ENCODE results near the gene CERS4.
"Not testable (repeated sequence)": the region's sequence is repeated elsewhere in the genome, so short reads cannot be mapped to it uniquely, and the experiment has no call there.

CERS4 gene

DNA sequence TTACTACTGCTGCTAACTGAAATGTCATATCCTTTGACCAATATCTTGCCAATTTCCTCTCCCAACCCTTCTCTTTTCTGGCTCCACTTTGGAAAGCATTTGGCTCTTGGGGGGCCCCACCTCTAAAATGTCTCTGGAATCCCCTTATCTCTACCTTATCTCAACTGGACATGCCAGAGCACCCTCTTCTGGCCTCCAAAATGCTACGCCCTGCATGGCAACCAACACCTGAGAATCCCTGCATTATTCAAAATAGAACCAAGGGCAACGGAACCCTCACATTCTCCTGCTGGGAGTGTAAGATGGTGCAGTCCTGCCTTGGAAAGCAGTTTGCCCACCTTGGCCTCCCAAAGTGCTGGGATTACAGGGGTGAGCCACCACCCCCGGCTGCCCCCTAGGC lies 35.3 kb downstream of the CERS4 start:
- no peak for DNase-seq

DNA sequence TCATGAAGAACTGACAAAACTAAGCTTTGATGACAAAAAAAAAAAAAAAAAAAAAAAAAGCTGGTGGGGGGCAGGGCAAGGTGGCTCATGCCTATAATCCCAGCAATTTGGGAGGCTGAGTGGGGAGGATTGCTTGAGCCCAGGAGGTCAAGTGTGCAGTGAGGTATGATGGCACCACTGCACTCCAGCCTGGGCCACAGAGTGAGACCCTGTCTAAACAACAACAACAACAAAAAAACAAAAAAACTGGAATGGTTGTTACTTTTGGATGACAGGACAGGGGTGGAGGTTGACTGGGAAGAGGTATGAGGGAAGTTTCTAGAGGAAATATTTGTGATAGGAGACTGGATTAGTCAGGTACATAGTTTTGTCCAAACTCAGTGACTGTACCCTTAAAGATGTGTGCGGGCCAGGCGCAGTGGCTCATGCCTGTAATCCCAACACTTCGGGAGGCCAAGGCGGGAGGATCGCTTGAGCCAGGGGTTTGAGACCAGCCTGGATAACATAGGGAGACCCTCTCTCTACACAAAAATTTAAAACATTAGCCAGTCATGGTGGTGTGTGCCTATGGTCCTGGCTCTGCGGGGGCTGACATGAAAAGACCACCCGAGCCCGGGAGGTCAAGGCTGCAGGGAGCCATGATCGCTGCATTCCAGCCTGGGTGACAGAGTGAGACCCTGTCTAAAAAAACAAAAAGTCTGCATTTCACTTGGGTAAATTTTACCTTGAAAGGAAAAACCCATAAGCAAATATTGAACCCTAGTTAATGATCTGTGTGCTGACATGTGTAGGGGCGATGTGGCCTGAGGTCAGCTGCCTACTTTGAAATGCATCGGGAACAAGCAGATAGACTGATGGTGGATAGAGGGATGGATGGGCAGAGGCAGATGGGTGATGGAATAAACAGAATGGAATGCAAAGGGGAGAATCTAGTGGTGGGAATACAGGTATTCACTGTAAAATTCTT lies 37.0 kb downstream of the CERS4 start:
- DNase-seq: no peak

DNA sequence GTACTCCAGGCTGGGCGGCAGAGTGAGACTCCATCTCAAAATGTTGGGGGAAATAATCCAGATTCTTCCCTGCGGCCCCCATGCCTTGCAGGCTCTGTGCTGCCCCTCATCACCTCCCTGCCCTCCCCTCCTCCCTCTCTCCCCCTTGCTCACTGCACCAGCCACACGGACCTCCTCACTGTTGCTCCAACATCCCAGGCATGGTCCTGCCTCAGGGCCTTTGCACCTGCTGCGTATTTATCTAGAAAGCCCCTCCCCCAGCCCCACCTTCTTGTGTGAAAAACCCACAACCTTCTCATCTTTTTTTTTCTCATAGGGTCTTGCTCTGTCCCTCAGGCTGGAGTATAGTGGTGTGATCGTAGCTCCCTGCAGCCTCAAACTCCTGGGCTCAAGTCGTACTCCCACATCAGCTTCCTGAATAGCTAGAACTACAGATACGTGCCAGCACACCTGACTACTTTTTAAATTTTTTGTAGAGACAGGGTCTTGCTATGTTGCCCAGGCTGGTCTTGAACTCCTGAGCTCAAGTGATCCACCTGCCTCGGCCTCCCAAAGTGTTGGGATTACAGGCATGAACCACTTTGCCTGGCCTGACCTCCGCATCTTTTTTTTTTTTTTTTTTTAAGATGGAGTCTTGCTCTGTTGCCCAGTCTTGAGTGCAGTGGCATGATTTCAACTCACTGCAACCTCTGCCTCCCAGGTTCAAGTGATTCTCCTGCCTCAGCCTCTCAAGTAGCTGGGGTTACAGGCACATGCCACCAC lies 38.1 kb downstream of the CERS4 start:
- DNase-seq: not testable (repeated sequence)

DNA sequence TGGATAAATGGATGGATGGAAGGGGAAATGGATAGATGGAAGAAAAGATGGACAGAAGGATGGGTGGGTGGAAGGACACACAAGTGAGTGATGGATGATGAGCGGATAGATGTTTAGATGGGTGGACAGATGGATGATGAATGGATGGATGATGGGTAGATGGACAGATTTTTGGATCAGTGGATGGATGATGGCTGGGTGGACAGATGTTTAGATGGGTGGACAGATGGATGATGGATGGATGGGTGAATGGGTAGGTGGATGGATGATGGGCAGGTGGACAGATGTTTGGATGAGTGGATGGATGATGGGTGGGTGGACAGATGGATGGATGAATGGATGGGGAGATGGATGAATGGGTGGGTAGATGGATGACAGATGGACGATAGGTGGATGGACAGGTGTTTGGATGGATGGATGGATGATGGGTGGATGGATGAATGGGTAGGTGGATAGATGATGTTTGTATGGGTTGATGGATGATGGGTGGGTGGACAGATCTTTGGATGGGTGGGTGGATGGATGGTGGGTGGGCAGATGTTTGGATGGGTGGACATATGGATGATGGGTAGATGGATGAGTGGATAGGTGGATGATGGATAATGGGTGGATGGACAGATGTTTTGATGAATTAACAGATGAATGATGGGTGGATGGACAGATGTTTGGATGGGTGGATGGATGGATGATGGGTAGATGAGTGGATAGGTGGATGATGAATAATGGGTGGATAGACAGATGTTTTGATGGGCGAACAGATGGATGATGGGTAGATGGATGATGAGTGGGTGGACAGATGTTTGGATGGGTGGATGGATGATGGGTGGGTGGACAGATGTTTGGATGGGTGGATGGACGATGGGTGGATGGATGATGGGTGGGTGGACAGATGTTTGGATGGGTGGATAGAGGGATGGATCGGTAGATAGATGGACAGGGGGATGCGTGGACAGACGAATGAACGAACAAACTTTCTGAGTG lies 39.5 kb downstream of the CERS4 start:
- no peak for DNase-seq

DNA sequence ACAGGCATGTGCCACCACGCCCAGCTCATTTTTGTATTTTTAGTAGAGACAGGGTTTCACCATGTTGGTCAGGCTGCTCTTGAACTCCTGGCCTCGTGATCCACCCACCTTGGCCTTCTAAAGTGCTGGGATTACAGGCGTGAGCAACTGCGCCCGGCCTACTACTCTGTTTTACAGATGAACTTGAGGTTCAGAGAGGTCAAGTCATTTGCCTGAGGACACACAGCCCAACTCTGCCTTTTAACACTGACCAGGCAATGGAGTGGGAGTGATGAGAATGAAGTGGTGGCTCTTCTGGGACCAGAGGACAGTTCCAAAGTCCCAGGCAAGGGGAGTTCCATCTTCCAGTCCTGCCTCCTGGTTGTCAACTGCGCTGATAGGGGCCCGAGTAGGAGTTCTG lies 41.4 kb downstream of the CERS4 start:
- DNase-seq: no peak

DNA sequence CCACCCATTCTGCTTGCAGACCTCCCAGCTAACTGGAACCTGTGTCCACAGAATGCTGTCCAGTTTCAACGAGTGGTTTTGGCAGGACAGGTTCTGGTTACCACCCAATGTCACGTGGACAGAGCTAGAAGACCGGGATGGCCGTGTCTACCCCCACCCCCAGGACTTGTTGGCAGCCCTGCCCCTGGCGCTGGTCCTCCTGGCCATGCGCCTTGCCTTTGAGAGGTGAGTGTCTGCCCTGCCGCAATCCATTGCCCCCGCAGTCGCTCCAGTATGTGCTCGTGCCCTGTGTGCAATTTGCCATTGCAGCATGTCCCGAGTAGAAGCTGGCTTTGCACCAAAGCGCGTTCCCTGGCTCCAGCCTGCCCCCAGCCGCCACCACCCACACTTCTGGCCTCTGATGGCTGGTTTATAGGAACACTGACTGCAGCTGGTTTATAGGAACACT lies 41.9 kb downstream of the CERS4 start:
- DNase-seq: no peak

DNA sequence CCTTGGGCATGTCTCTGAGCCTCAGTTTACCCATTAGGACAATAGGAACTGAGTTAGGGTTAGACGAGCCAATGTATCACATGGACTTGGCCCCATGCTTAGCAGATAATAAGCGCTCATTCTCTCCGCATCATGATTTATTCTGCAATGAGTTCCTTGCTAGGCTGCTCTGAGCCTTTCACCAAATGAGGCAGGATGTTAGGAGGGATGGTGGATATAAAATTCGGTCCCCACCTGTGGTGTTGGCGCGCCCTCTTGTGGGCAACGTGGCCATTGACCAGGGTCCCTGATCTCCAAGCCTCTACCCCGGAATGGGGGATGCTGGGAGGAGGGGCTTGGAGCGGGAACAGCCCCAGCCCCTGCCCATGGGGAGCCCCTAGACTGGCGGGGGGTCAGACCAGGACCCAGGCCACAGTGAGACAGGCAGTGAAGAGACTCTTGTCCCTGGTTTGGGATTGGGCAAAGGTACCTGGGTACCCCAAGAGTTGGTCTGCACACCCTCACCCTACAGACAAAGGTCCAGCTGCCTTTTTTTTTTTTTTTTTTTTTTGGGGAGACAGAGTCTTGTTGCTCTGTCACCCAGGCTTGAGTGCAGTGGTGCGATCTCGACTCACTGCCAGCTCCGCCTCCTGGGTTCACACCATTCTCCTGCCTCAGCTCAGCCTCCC lies 43.9 kb downstream of the CERS4 start:
- DNase-seq: peak; percentile 86

DNA sequence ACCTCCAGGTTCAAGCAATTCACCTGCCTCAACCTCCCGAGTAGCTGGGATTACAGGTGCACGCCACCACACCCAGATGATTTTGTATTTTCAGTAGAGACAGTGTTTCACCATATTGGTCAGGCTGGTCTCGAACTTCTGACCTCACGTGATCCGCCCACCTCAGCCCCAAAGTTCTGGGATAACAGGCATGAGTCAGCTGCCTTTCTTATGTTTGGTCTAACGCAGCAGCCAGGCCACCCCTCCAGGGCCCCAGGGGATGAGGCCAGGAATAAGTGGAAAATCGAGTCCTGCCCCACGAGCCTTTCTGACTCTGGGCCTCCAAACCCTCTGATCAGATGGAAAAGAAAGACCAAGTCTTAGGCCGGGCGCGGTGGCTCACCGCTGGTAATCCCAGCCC lies 44.5 kb downstream of the CERS4 start:
- no peak for DNase-seq

DNA sequence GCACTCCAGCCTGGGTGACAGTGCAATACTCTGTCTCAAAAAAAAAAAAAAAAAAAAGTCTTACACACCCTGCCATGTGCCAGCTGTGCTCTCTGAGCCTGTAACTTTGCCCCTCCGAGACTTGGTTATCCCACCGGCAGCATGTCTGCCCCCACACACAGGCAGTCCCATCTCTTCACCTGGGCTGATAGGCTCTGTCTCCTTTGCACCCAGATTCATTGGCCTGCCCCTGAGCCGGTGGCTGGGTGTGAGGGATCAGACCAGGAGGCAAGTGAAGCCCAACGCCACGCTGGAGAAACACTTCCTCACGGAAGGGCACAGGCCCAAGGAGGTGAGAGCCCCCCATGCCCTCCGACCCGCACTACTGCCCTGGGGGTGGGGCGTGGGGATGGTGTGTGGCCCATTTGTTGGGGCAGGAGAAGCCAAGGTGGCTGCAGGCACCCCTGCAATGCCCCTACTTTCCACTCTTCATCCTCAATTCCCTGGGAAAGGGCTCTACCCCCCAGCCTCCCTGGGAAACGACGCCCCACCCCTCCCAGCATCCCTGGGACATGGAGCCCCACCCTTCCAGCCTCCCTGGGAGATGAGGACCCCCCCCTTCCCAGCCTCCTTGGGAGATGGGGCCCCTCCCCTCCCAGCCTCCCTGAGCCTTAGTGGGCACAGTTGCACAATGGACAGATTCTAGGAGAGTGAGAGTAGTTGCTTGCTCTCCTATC lies 45.3 kb downstream of the CERS4 start:
- DNase-seq: no peak

DNA sequence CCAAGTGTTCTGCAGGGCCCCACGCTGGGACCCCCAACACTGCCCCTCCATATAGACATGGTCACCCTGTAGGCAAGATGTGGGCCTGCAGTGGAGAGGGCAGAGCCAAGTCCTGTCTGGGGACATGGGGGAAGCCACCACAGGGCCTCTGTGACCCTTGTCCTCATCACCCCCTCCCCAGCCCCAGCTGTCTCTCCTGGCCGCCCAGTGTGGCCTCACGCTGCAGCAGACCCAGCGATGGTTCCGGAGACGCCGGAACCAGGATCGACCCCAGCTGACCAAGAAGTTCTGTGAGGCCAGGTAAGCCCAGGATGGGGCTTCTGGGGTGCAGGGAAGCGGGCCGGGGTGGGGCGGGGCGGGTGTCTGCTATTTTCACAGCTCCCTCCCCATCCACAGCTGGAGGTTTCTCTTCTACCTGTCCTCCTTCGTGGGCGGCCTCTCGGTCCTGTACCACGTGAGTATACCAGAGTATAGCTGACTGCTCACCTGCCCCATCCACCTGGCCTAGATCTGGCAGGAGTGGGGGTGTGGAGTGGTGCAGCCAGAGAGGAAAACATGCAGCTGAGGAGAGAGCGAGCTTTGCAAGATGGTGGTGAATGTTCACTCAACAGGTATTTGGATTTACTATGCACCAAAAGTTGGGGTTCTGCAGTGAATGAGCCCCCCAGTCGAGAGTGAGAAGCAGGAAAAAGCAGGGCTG lies 46.4 kb downstream of the CERS4 start:
- DNase-seq: no peak

DNA sequence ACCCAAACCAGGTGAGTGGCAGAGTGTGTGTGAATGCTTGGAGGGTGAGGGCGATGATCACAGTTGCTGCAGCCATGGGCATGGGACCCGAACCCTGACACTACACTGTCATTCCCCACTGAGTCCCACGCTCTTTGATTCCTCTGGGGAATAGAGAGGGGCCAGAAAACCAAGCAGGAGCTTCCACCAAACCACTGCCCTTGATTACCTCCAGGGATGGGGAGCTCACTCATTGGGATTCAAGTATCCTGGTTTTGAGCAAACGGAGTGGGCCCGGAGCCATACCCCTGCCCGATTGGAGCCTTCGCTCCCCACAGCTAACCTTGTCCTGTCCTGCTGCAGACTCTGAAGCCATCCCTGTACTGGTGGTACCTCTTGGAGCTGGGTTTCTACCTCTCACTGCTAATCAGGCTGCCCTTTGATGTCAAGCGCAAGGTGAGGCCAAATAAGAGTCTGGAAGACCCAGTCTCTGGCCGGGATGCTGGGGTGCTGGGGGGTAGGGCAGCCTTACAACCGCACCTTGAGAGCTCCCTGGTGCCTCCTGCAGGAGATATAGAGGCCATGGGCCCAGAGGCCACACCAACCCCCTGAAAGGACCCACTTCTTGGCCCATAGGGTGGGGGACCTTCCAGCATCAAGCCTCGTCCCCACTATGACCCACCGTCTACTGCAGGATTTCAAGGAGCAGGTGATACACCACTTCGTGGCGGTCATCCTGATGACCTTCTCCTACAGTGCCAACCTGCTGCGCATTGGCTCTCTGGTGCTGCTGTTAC lies 47.3 kb downstream of the CERS4 start:
- no peak for DNase-seq

DNA sequence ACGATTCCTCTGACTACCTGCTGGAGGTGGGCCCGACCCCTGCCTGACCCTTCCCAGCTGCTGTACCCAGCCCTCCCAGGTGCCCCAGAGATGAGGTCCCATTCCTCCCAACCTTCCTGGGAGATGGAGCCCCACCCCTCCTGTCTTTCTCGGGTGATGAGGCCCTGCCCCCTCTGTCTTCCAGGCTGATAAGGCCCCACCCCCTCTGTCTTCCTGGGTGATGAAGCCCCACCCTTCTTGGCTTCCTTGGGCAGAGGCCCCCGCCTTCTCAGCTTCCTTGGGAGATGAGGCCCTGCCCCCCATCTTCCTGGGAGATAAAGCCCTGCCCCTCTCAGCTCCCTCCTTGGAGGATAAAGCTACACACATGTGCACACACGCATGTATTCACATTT lies 47.9 kb downstream of the CERS4 start:
- no peak for DNase-seq

DNA sequence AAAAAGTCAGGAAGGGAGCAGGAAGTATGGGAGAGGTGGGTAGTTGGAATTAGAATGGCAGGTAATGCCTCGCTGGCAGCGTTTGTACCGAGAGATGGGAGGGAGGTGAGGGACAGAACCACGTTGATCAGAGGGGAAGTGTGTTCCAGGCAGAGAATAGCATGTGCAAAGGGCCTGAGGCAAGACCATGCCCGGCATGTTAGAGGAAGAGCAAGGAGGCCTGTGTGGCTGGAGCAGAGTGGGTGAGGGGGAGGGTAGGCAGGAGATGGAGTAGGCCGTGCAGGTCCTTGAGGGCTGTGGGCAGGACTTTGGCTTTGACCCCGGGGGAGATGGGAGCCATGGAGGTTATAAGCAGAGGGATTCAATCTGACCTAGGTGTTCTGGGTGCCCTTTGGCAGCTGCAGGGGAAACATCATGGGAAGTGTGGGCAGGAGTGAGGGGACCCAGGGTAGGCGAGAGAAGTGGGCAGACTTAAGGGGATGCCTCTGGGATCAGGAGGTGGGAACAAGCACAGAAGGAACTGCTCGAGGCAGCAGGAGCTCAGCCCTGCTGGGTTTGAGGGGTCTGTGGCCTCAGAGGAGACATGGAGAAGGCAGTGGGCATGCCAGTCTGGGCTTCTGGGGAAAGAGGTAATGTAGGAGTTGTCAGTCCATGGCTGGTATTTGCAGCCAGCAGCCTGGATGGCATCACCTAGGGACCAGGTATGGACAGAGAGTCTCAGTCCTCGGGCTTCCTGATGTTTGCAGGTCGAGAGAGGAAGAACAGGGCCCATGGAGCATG lies 50.2 kb downstream of the CERS4 start:
- no peak for DNase-seq

DNA sequence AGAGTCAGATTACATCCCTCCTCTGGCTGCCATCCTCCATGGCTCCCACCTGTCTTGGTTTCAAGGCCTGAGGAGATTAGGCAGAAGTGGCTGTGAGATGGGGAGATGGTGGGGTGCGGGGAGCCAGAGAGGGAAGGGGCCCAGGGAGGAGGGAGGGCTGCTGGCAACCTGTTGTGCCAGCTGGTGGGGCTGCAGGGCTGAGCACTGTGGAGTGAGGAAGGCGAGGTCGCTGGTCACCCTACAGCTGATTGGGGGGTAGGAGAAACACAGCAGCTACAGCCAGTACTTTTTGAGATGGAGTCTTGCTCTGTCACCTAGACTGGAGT lies 50.7 kb downstream of the CERS4 start:
- no peak for DNase-seq

DNA sequence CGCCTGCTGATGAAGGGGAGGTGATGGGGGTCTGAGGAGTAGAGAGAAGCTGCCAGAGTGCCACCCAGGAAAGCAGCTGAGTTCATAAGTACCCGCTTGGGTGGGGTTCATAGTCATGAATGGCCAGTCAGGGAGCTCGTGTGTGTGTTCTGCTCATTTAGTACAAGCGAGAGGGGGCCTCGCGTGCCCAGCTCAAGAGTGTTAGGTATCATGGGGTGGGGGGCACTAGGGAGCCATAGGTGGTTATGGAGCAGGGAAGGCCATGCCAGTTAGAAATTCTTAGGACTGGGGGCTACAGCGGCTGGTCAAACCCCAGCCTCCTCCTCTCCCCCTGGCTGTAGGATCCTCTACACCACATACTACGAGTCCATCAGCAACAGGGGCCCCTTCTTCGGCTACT lies 52.2 kb downstream of the CERS4 start:
- DNase-seq: no peak

DNA sequence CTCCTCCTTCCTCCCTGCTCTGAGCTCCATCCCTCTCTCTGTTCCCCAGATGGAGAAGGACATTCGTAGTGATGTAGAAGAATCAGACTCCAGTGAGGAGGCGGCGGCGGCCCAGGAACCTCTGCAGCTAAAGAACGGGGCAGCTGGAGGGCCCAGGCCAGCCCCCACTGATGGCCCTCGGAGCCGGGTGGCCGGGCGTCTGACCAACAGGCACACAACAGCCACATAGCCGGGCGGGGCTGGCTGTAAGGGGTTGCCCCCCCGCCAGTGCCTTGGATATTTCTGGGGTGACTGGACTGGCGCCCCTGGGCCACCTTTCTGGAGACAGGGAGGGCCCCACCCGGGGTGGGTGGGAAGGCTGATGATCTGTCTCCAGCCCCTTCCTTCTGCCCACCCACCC lies 52.7 kb downstream of the CERS4 start:
- DNase-seq: no peak

DNA sequence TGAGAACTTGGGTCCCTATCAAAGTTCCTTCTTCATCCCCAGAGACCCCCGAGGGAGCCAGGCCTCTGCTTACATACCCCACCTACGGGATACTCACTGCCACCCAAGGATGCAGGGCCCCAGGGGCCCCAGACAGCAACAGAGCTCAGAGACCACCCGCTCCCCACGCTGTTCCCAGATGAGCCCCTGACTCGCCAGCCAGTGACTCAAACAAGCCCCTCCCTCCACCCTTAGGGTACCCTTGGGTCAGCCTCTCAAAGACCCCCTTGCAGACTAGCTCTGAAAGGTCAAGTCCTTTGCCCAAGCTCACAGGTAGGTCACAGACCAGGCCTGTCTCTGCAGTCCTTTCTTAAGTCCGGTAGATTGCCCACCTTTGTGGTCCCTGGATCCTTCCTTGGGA lies 53.3 kb downstream of the CERS4 start:
- DNase-seq: no peak

DNA sequence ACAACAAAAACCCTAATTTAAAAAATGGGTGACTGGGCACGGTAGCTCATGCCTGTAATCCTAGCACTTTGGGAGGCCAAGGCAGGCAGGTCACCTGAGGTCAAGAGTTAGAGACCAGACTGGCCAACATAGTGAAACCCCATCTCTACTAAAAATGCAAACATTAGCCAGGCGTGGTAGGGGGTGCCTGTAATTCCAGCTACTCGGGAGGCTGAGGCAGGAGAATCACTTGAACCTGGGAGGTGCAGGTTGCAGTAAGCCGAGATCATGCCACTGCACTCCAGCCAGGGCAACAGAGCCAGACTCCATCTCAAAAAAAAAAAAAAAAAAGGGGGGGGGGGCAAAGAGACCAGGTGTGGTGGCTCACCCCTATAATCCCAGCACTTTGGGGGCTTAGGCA lies 55.1 kb downstream of the CERS4 start:
- DNase-seq: not testable (repeated sequence)

DNA sequence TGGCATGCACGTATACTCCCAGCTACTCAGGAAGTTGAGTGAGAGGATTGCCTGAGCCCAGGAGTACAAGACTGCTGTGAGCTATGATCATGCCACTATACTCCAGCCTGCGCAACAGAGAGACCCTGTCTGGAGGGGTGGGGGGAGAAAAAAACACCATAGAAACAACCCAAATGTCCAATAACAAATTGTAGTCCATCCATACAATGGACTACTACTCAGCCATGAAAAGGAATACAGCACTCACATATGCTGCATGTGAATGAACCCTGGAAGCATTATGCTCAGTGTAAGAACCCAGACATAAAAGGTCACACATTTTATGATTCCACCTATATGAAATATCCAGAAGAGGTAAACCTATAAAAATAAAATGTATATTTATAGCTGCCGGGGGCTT lies 56.7 kb downstream of the CERS4 start:
- DNase-seq: no peak
